IMR-90 (cell line): ENCODE results near the gene UBA3.

Experiments
- CEBPB ChIP-seq: IDR thresholded peaks from 2 replicates; pipeline ENCODE4 v1.6.1; 2012; ENCODE audit warnings: low read depth, low read length, improper control_type of control experiment
- CTCF ChIP-seq: conservative IDR thresholded peaks from 2 replicates; pipeline ENCODE4 v1.5.1; 2012; ENCODE audit warnings: mild to moderate bottlenecking, low read depth, low read length, improper control_type of control experiment
- ELK1 ChIP-seq: fragments of 150-350 bp; IDR thresholded peaks from 2 replicates; pipeline ENCODE4 v1.6.1; 2016; ENCODE audit warnings: low read depth, mild to moderate bottlenecking, low read length, moderate library complexity, borderline replicate concordance
- FOS ChIP-seq: fragments of 150-350 bp; IDR thresholded peaks from 2 replicates; pipeline ENCODE4 v1.6.1; 2016; ENCODE audit warnings: low read depth, low read length
- MAFK ChIP-seq: IDR thresholded peaks from 2 replicates; pipeline ENCODE4 v1.6.1; 2012; ENCODE audit warnings: low read depth, low read length, improper control_type of control experiment
- MAZ ChIP-seq: IDR thresholded peaks from 2 replicates; pipeline ENCODE4 v1.6.1; 2012; ENCODE audit warnings: low read depth, mild to moderate bottlenecking, low read length, improper control_type of control experiment, moderate library complexity, borderline replicate concordance
- POLR2A ChIP-seq: IDR thresholded peaks from 2 replicates; pipeline ENCODE4 v1.6.1; 2012; ENCODE audit warnings: mild to moderate bottlenecking, low read depth, low read length
- RAD21 ChIP-seq: IDR thresholded peaks from 2 replicates; pipeline ENCODE4 v1.6.1; 2012; ENCODE audit warnings: low read length, improper control_type of control experiment
- RCOR1 ChIP-seq: IDR thresholded peaks from 2 replicates; pipeline ENCODE4 v1.6.1; 2012; ENCODE audit warnings: mild to moderate bottlenecking, low read length, improper control_type of control experiment; ENCODE audit not compliant: insufficient replicate concordance
- USF2 ChIP-seq: fragments of 150-350 bp; IDR thresholded peaks from 2 replicates; pipeline ENCODE4 v1.6.1; 2017; ENCODE audit warnings: mild to moderate bottlenecking, antibody characterized with exemption, low read length, low read depth

- TF ChIP-seq CEBPB (no peak), POLR2A (no peak), CTCF (no peak), ELK1 (no peak), USF2 (no peak), MAZ (no peak), FOS (no peak), RCOR1 (no peak), MAFK (no peak), RAD21 (no peak)
These were observed 46.7 kb downstream of the UBA3 start for GRCh38 chr3:69033470-69033869.
